GM21528 (cell line): Measurements from ENCODE around the gene DDHD1.

Source experiments
- ATAC-seq: cut with Tn5 transposase; IDR thresholded peaks from one replicate; pipeline ENCODE4 v1.9.1; 2021; ENCODE audit warnings: mild to moderate bottlenecking, moderate library complexity; ENCODE audit not compliant: unreplicated experiment, low FRiP score

Gene DDHD1

DNA sequence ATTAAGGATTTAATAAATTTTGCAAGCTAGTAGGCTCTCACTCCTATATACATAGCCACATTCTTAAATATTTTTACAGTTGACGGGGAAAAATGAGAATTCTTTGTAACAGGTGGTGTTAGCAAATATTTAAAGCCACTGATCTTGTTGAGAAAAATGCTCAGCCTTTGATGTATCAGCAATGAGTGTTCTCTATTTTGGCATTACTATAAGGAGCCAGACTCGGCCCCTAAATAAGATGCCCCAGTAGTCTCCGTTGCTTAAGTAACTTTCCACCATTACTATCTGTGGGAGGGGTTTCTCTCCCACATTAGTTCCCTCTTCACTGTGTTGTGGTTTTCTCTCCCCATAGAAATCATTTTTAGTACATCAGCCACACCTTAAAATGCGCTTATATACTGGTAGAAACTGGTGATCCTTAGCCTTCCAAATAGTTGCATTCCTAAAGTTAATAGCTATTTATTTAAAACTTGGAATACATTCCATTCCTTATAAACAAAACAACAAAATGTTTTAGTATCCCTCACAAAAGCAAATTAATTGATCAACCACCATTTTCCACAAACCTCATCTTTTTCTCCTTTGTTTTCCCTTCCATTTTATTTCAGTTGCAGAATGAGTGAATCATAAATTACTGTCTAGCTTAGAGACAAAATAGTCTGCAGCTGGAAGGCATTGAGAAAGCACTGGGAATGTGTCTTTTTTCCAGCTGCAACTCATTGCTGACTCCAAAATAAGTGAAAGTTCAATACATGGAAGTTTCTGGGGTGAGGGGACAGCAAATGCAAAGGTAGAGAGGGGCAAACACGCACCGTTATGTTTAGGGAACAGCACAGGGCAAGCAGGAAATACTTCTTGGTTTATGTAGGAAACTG, 117.5 kb downstream of the DDHD1 start:
- no peak for ATAC-seq

GRCh38 chr14:53034688-53035230, 118.4 kb downstream of the DDHD1 start:
- no peak for ATAC-seq

DNA sequence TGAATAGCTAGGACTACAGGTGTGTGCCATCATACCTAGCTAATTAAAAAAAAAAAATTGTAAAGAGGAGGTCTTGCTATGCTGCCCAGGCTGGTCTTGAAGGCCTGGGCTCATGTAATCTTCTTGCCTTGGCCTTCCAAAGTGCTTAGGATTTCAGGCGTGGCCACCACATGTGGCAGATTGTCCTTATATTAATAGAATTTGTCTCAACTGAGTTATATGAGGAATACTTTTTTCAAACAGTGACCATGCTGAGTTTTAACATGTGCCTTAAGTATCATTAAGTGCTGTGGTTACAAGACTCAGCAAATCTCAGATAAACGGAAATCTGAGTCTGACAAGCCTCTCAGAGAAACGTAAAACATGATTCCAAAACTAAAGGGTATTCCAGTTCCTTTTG, 119.1 kb downstream of the DDHD1 start:
- ATAC-seq = no peak

DNA sequence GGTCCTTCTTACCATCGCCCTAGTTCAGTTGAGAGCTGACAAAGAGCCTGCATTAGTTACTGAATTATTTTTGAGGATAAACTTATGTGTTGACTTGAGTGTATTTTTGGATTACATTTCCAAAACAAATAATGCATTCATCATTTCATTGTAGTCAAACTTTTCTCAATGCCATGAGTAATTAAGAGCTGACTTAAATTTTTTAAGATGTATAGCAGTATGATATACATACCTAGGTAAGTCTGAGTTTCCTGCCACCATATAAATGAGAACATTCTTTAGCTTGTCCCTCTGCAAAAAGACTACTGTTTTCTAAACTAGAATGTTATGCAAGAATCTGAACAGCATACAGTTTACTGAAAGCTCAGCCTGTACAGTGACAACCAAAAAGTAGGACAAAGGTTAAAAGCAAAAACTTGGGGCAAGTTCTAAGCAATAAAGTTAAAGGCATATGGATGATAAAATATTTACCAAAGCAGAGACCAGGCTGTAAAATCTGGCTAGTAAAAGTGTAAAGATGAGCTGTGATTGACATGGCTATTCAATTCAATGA, 120.2 kb downstream of the DDHD1 start:
- ATAC-seq = no peak

DNA sequence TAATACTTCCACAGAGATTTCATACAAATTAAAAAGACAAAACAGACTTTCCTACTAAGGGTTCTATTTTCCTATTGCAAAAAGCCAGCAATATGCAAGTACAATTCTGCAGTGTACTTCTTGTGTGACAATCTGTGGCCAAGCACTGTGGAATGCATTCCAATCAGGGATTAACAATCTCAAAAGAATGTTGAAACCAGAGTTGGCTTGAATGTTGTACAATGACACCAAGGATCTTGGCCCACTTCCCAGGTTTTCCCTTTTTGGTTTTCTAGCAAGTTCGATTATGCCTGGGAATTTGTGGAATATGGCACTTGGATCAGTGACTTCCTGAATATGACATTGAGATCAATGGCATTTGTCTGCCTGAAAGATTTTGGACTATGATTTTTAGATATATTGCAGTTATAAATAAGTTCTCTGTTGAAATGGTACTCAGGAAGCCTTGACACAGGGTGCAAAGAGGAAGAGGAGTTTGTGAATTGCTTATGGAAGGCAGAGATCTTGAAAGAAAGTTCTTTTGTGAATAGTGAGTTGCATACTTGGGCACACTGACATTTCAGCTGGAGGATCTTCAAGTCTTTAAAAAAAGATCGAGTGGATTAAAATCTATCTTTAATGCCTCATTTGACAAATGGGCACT, 120.8 kb downstream of the DDHD1 start:
- ATAC-seq = no peak

GRCh38 chr14:53027562-53027961, 125.6 kb downstream of the DDHD1 start:
- no peak for ATAC-seq

DNA sequence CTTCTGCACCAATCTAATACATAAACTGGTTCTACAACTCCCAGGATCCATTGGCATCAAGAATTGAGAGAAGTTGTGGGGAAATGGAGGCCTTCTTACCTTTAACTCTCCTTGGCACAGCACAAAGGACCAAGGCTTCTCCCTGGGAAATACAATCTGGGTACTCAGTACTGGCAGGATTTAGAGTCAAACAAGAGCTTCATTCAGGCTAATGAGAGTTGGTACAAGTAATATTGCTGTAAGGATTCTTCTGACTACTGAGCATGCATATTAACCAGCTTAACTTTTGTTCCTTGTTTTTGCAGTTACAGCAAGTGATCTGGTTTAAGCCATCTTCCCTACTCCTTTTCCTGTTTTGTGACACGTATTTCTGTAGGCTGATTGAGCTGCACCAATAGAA, 126.1 kb downstream of the DDHD1 start:
- no peak for ATAC-seq

DNA sequence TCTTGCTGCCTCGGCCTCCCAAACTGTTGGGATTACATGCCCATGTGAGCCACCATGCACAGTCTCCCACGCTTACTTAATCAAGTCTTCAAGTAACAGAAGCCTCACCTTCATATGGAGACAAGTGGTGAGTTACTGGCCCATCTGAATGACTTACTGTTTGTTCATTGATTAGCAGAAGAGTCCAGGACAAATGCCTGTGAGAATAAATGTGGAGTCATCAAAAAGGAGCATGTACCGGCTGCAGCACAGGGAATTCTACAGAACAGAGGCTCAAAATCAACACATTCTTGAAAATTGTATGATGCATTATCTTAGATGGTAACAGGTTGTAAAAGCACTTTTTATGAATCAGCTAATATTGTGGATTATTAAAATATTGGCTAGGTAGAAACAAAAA, 129.8 kb downstream of the DDHD1 start:
- no peak for ATAC-seq

DNA sequence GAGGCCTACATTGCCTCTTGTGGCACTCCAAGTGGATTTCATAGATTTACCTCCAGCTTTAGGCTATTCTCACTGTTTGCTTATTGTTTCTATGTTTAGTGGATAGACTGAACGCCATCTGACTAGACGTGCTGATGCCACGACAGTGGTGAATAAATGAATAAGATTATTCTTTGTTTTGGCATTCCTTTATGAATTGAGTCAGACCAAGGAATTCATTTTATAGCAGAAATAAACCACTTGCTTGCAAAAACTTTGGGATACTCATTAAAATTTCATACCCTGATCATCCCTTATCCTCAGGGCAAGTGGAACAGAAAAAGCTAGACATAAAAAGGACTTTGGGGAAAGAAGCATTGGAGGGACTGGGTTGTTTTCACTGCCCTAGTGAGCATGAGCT, 130.5 kb downstream of the DDHD1 start:
- ATAC-seq = no peak

GRCh38 chr14:53020193-53020932, 132.8 kb downstream of the DDHD1 start:
- ATAC-seq = no peak

DNA sequence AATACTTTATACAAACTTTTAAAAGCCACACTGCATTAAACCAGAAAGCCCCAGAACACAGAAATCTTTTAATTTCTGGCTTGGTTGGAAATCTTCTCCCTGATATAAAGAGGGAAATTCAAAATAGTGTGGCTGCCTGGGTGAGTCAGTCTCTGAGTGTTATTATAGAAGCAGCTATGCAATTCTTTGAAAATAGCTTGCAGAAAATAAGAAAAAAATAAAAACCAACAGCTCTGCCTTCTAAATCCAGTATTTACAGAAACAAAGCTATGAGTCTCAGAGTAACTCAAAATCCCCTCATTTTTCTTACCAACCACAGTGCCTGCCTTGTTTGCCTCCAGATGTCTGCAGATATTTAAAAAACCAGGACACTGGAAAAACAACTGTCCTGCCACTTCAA, 133.7 kb downstream of the DDHD1 start:
- no peak for ATAC-seq

- ATAC-seq = no peak
Observed at GRCh38 chr14:53017837-53018236, 135.3 kb downstream of the DDHD1 start.

DNA sequence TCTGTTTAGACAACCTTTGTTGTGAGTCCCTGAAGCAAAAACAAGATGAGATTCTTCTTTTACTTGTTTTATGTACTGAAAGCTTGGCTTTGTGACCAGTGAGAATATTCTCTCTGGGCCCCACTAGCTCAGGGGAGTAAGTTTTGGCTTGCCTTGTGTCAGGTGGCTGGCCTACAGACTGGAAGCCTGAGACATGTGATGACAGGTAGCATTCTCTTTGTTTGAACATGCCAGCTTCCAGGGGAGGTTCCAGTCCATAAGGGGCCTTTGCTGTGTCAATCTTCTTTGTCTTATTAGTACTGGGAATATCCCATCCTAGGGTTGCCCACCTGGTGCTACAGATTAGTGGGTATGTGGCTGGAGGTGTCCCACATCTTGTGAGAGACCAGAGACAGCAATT, 136.2 kb downstream of the DDHD1 start:
- ATAC-seq = no peak

DNA sequence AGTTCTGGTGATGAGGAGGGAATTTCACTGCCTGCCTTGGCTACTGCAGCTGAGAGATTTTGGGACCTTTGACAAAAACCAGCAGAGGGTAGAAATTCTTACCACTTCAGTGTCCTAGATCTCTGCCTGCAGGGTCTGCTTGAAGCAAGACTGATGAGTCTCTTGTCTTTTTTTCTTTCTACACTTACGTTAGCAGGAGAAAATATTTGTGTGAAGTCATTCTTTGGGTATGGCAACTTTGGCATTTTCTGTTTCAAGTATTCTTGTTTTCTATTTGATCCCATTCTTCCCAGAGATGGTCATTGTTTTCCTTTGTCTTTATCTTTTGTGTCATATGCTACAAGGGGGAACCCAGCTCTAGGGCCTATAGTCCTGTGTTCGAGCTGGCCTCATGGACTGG, 136.6 kb downstream of the DDHD1 start:
- no peak for ATAC-seq

GRCh38 chr14:53011053-53011462, 142.1 kb downstream of the DDHD1 start:
- ATAC-seq = no peak

DNA sequence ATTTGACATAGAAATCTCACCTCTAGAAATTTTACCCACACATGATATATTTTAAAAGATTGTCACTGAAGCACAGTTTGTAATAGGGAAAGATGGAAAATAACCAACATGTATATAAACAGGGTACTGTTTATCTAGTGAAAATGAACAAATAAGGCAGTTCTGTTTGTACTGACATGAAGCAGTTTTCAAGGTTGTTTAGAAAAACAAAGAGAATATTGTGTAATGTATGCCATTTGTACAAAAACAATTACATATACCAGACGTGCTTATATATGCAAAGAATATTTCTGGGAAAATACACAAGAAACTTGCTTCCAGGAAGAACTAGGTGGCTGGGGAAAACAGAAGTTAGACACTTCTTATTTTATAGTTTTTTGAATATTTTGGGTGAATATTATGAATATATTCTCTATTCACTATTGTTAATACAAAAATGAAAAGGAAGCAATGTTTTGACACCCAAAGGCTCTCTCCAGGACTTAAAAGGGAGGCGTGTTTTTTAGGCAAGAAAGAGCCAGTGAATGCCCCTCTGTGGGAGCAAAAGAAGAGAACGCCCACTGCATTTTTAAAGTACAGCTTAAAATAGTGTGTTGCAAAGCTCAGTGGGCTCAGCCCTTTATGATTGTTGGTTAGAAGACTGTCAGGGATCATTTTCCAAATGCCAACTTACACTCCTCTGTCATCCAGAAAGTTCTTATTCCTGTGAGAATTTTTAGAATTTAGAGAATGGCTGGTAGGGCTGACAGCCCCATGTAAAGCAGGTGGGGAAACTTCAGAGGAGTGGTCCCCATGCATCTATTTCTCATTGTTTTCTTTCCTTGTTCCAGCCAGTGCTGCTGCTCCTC, 142.7 kb downstream of the DDHD1 start:
- ATAC-seq = no peak

DNA sequence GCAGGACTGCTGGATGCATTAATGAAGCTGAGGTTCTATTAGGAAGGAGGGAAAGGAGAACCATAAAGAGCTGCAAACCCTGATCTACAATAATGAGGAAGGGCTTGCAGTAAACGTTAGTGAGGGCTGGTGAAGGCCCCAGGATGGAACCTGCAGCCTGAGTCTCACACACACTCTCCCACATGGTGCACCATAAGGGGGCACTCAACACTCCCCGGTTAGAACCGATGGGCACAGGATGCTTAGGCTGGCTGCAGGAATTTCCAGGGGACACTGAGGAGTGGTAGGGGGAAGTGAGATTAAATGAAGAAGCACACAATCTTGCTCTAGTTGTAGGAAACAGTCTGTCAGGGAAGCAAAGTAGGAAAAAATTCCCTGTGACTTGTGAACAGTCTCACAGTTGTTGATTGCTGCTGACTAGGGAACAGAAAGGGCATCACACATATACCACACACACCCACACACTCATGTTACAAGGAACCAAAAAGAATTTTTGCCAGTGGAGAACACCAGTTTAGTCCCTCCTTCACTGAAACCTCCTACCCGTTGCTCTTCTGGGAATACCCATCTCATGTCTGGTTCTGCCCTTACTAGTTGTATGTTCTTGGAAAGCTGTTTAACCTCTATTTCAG, 146.1 kb downstream of the DDHD1 start:
- ATAC-seq = no peak

DNA sequence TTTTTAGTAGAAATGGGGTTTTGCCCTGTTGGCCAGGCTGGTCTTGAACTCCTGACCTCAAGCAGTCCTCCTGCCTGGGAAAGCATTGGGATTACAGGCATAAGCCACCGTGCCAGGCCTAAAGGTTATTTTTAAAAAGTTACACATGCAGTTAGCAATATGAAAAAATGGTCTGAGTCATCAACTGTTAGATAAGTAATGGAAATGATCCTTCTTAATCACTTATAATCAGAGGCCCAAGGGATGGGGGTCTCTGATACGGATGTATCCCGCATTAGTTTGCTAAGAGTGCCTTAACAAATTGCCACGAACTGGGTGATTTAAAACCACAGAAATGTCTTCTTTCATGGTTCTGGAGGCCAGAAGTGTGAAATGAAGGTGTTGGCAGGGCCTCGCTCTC, 148.1 kb downstream of the DDHD1 start:
- ATAC-seq = no peak

- no peak for ATAC-seq
Observed at GRCh38 chr14:53003776-53004175, 149.3 kb downstream of the DDHD1 start.
